Stimulated activated CD8-positive, alpha-beta memory T cell treated with anti-CD3 and anti-CD28 coated beads, Interleukin-15, amount 100 ng/mL, for 1 hour (primary cell): ENCODE results near the gene FSTL4.

Experiments
- DNase-seq: peaks from one replicate; pipeline ENCODE4 v3.0.0-alpha.2; 2020; ENCODE audit warnings: low read depth

Gene FSTL4

DNA sequence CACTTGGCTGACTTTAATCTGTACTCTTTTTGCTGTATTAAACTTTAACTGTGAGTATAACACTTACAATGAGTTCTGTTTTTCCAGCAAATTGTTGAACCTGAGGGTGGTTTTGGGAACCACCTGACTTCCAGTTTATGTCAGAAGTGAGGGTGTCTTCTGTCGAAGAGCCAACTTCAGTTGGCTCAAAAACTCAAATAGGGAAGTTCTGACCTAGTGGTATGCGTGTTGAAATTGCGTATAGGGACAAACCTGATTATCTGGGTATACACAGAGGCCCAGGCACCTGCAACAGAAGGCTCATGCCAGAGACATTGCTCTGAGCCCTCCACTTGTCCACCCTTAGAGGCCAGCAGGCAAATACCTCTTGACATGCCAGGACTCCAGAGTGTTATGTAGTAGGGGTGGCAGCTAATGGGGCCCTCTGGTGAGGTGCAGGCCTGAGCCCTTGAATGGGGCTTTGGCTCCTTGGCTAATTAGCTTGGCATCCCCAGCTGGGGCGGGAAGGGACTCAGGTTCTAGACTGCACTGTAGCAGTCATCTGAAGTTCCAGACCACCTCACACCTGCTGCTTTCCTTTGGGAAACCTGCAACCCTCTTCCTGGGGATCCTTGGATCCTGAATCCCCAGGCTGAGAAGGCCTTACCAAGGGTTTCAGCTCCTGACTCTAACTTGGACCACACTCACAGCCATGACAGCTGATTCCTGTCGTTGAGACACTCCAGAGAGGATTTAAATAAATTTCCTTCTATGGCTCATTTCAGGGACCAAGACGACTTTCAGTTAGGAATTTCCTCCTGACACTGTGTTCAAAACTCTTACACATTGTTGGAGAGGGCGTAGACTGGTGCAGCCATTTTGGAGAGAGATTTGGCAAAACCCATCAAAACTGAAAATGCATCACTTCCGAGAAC is 370.9 kb downstream of the FSTL4 start:
- no peak for DNase-seq

DNA sequence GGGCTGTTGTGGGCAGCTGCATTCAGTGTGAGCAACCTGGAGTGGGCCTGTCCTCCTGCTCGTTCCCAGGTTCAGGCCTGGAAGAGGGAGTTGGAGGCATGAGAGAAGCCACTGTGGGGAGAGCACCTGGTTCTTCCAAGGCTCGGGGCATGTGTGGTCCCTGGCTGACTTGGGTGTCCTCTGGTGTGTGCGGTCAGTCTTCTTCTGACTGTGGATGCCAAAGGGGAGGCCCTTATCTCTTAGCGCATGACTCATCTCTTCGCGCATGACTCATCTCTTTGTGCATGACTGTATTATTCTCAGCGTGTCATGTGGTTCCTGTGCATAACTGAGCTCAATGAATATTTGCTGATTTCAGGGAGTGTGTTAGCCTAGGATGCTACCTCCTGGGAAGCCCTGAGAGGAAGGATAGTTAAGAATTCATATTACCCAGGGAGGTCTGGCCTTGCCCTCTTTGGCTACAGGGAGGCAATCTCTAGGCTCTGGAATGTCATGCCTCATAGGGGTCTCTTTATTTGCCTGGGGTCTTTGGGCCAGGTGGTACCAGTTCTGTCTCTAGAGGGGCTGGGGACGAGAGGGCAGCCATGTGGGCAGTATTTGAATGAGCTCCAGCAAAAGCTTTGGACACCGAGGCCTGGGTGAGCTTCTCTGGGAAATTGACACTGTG is 371.8 kb downstream of the FSTL4 start:
- no peak for DNase-seq

GRCh38 chr5:133238426-133239205 is 373.7 kb downstream of the FSTL4 start:
- no peak for DNase-seq

- DNase-seq, result no peak
Observed at GRCh38 chr5:133236976-133237375, 375.4 kb downstream of the FSTL4 start.

GRCh38 chr5:133236541-133236951 is 375.8 kb downstream of the FSTL4 start:
- no peak for DNase-seq

GRCh38 chr5:133235696-133236426 is 376.5 kb downstream of the FSTL4 start:
- no peak for DNase-seq

DNA sequence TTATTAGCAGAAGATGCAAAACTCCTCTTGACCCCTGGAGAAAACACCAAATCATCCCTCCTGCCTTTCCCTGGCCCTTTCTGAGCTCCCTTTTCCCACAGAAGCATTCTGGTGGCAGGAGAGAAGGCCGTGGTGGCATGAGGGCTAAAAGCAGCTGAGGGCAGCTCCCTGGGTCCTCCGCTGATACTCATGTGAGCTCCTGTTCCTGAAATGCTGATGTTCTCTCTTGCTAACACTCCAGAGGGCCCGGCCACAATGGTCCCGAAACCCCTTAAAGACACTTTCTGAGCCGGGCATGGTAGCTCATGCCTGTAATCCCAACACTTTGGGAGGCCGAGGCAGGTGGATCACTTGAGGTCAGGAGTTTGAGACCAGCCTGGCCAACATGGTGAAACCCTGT is 377.4 kb downstream of the FSTL4 start:
- no peak for DNase-seq

DNA sequence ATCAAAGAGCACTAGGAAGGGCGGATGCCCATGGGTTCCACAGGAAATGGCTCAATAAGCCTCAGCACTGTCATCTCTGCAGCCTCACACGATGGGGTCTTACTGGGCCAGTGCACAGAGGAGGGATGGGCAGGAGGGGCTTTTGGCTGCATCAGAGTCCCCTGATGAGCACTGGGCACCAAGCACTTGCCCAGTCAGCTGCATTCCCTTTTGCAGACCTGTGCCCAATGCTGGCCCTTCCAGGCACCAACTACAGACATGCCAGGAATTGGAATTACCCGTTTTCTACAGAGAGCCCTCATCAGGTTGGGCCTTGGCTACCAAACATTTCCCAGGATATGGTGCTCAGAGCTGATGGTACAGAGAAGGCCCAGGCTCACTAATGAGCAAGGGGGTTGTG is 378.1 kb downstream of the FSTL4 start:
- no peak for DNase-seq

DNA sequence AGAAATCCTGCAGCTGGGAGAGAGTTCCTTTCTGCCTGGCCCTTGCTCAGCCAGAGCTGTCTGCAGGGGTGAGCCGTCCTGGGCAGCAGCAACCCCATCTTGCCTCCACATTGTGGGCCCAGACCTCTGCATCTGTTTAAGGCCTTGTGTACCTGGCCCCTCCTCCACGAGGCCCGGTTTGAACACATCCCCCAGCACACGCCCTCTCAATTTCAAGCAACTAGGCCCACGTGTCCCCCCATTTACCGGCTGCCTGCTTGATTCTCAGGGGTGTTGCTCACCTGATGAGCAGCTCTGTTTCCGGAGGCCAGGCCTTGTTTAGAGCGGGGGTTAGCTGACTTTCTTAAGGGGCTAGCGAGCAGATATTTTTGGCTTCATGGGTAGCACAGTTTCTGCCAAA is 378.7 kb downstream of the FSTL4 start:
- no peak for DNase-seq

GRCh38 chr5:133232911-133233310 is 379.4 kb downstream of the FSTL4 start:
- DNase-seq, result no peak

GRCh38 chr5:133232435-133232834 is 379.9 kb downstream of the FSTL4 start:
- no peak for DNase-seq

- no peak for DNase-seq
Observed at GRCh38 chr5:133232011-133232410, 380.3 kb downstream of the FSTL4 start.

DNA sequence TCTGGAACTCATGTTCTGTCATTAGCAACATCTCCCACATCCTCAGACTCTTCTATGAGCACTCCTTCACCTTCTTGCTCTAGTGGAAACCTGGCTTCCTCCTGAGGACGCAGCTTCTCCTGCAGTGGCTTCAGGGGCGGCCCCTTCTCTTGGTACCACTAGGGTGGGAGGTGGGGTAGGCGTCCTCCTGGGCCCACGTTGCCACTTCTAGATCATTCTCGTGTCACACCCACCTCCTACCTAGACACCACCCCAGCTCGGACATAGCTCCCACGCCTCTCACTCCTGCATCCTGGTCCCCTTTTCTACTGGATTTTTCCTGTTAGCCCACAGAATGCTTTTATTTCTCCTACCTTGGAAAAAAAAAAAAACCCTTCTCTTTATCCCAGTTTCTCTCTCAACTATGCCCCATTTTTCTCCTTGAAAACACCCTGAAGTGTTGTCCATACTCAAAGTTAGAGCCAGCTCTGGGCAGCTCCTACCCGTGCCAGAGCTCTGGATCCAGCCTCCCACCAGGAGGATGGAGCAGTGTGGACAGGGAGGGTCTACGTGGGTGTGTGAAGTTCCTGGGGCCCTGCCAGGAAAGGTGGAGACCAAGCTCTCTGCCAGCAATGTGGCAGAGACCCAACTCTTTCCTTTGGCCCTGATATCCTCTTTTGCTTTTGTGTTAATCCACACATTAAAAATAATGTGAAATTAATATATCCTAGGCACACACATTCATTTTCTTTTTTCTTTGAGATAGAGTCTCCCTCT is 381.3 kb downstream of the FSTL4 start:
- no peak for DNase-seq

- no peak for DNase-seq
Observed at GRCh38 chr5:133229931-133230664, 382.2 kb downstream of the FSTL4 start.

GRCh38 chr5:133228316-133228715 is 384.0 kb downstream of the FSTL4 start:
- DNase-seq, result no peak

- DNase-seq, result no peak
Observed at GRCh38 chr5:133227897-133228296, 384.4 kb downstream of the FSTL4 start.

DNA sequence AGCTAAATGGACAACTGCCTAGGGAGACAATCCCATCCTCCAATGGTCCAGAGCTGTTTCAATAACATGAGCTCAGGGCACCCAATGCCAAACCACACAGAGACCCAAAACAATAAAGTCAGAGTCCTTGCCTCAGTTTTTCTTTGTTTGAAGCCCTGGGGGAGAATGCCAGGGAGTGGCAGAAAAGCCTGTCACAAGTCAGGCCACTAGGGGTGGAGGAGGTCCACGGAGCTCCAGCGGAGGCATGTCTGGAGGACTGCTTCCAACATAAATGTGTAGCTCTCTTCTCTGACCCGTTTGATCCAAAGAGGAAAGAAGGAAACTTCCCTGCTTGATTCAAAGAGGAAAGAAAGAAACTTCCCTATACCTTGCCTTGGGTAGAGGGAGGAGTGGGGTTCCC is 385.3 kb downstream of the FSTL4 start:
- no peak for DNase-seq

DNA sequence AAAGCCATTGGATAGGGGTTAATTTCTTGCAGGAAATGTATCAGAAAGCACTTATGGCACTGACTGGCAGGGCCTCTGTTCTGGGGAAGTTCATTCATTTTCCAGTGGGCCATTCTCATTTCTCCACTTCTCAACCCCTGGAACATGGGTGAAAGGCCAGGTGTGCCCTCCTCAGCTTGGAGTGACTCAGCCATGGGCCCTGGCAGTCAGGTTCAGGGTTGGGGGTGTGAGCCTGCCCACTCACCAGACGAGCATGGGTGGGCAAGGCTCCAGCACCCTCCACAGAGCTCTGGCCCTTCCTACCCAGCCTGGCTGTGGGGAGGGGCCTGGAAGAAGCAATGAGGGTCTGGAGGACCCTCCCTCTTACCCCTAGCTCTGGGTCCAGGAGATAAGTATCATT is 386.2 kb downstream of the FSTL4 start:
- DNase-seq, result no peak

DNA sequence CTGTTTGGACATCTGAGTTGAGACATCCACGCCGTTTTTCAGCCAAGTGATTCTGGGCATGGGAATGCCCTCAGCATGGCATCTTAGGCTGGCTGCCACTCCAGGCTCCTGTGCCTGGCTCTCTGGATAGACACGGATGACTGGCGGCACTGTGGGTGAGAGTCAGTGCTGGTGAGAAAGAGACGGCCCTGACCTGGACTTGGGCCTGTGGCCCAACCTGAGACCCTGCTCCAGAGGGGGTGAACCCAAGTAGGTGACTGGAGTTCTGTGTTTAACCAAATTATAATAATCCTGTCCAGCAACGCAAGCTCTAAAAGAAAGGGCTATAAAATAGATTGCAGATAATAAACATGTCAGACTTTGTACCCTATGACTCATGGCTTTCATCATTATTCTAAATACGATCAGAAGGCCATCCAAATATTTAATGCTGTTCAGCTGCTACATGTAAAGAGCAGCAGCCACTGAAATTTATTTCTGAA is 386.6 kb downstream of the FSTL4 start:
- no peak for DNase-seq

DNA sequence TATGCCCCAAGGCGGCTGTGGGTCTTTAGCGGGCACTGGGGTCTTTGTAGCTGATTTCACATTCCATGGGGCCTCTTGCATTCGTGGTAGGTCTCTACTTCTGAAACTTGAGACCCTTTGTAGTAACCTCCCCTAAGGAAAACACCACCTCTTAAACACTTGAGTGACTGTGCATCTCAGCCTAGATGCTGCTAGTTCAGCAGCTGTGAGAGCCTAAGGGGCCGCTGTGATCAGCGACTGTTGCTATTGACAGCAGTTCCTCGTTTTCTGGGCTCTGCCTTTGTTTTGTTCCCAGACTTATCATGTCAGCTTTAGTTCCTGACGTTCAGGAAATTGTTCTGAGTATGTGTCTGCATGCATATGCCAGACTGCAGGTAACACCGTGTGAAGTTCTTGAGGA is 389.4 kb downstream of the FSTL4 start:
- no peak for DNase-seq
